GM12892 (cell line): Measurements from ENCODE around the gene TMED4.

Source experiments
- POLR2A ChIP-seq: IDR thresholded peaks from 2 replicates; pipeline ENCODE4 v1.6.1; 2011; ENCODE audit warnings: low read depth, low read length, control low read depth
- POLR2AphosphoS5 ChIP-seq: IDR thresholded peaks from 2 replicates; pipeline ENCODE4 v1.6.1; 2011; ENCODE audit warnings: low read depth, low read length, control low read depth
- TAF1 ChIP-seq: IDR thresholded peaks from 2 replicates; pipeline ENCODE4 v1.6.1; 2011; ENCODE audit warnings: low read depth, mild to moderate bottlenecking, control low read depth, low read length, borderline replicate concordance

GRCh38 chr7:44565795-44566559, 16.1 kb downstream of the TMED4 start:
- TF ChIP-seq POLR2A (no peak), TAF1 (no peak), POLR2AphosphoS5 (no peak)
